Chondrocyte (in vitro differentiated cells): ENCODE data around the gene RPL14. TPM values are rescaled to one million over a fixed set of nuclear protein-coding genes. Genes with fewer than 3 reads are reported as not detected.
A peak's percentile ranks its signal among the peaks of the same experiment; 100 is the strongest.

Experiments
- DNase-seq: peaks from one replicate; pipeline ENCODE4 v3.0.0; 2021; ENCODE audit warnings: mixed read lengths, low spot score
- H3K27ac Mint-ChIP-seq: one replicate; pipeline ENCODE4 v1.8.0; 2021; ENCODE audit warnings: mild to moderate bottlenecking, moderate library complexity, mixed read lengths; ENCODE audit not compliant: unreplicated experiment
- H3K27me3 Mint-ChIP-seq: 2 replicates; pipeline ENCODE4 v1.8.0; 2021; ENCODE audit warnings: low read depth, mixed read lengths
- H3K36me3 Mint-ChIP-seq: 2 replicates; pipeline ENCODE4 v1.8.0; 2021; ENCODE audit warnings: low read depth, mixed read lengths
- H3K4me1 Mint-ChIP-seq: 2 replicates; pipeline ENCODE4 v1.8.0; 2021; ENCODE audit warnings: low read depth, mild to moderate bottlenecking, mixed read lengths
- H3K4me3 Mint-ChIP-seq: one replicate; pipeline ENCODE4 v1.8.0; 2021; ENCODE audit warnings: mild to moderate bottlenecking, moderate library complexity, mixed read lengths; ENCODE audit not compliant: unreplicated experiment
- H3K9me3 Mint-ChIP-seq: 2 replicates; pipeline ENCODE4 v1.8.0; 2021; ENCODE audit warnings: low read depth, mixed read lengths
- CTCF ChIP-seq: fragments of 200-600 bp; sonication (generic); IDR thresholded peaks from 2 replicates; pipeline ENCODE4 v1.5.0; 2021; ENCODE audit warnings: antibody characterized with exemption, mild to moderate bottlenecking, moderate library complexity
- total RNA-seq: library from RNA; stranded (reverse); gene quantifications from 3 replicates; pipeline ENCODE4 v1.2.1, GENCODE V29; 2021

Gene RPL14
- total RNA-seq, 1 donor from 2014 or later, result 1,188 TPM

DNA sequence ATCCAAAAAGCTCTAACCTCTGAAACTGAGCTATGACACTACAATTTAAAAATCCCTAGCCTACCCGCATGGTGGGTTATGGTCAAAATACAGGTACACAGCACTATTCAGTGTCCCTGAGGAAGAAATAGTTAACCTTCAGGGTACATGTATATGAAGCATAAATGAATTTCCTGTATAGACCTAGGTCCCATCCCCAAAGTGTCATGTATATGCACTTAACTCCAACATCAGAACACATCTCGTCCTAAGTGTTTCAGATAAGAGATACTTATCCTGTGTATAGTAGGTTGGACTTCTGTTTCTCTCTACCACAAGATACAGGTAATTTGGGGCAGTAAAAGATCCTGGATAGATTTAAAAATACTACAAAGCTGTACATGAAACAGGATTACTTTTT is 6.4 kb downstream of the RPL14 start:
- no peak for TF ChIP-seq CTCF
- H3K4me1 Mint-ChIP-seq, result peaks cover 11% of the 10 kb centered on the region
- no peak for DNase-seq
- peaks cover 29% of the 10 kb centered on the region for H3K36me3 Mint-ChIP-seq
- H3K27ac Mint-ChIP-seq, result no peak overlapping the region
- H3K27me3 Mint-ChIP-seq, result no peaks in the 10 kb centered on the region
- H3K4me3 Mint-ChIP-seq, result no peak overlapping the region
- H3K9me3 Mint-ChIP-seq, result no peaks in the 10 kb centered on the region

- Mint-ChIP-seq H3K27me3 (no peaks in the 10 kb centered on the region), H3K36me3 (peaks cover 26% of the 10 kb centered on the region), H3K9me3 (no peaks in the 10 kb centered on the region), H3K4me3 (no peak overlapping the region), H3K27ac (peak overlapping the region; percentile 30), H3K4me1 (peaks cover 3% of the 10 kb centered on the region)
- TF ChIP-seq CTCF, result no peak
- DNase-seq, result no peak
Measured at GRCh38 chr3:40464339-40465110, 7.4 kb downstream of the RPL14 start.

GRCh38 chr3:40465111-40465407 is 7.9 kb downstream of the RPL14 start:
- peaks cover 3% of the 10 kb centered on the region for H3K4me1 Mint-ChIP-seq
- peaks cover 26% of the 10 kb centered on the region for H3K36me3 Mint-ChIP-seq
- H3K27ac Mint-ChIP-seq, result peak overlapping the region; percentile 30
- no peaks in the 10 kb centered on the region for H3K9me3 Mint-ChIP-seq
- TF ChIP-seq CTCF, result no peak
- H3K4me3 Mint-ChIP-seq, result no peak overlapping the region
- DNase-seq, result no peak
- H3K27me3 Mint-ChIP-seq, result no peaks in the 10 kb centered on the region

GRCh38 chr3:40465456-40465855 is 8.3 kb downstream of the RPL14 start:
- Mint-ChIP-seq H3K4me1 (peaks cover under 1% of the 10 kb centered on the region), H3K27ac (no peak overlapping the region), H3K27me3 (no peaks in the 10 kb centered on the region), H3K36me3 (peaks cover 23% of the 10 kb centered on the region), H3K4me3 (no peak overlapping the region), H3K9me3 (no peaks in the 10 kb centered on the region)
- TF ChIP-seq CTCF, result no peak
- DNase-seq, result no peak

GRCh38 chr3:40468018-40468417 is 10.9 kb downstream of the RPL14 start:
- no peak for DNase-seq
- no peaks in the 10 kb centered on the region for H3K4me1 Mint-ChIP-seq
- H3K27ac Mint-ChIP-seq, result no peak overlapping the region
- no peak overlapping the region for H3K4me3 Mint-ChIP-seq
- no peak for TF ChIP-seq CTCF
- H3K27me3 Mint-ChIP-seq, result no peaks in the 10 kb centered on the region
- peaks cover 11% of the 10 kb centered on the region for H3K36me3 Mint-ChIP-seq
- H3K9me3 Mint-ChIP-seq, result no peaks in the 10 kb centered on the region
